Neutrophil (primary cell): ENCODE measurements around the gene GABBR1.

Experiments used
- H3K27ac ChIP-seq: fragments of 200-600 bp; sonication (generic); 2 replicates; pipeline ENCODE4 v1.5.1; 2016; ENCODE audit warnings: mild to moderate bottlenecking, moderate library complexity
- H3K27me3 ChIP-seq: fragments of 200-600 bp; sonication (generic); 2 replicates; pipeline ENCODE4 v1.6.0; 2016; ENCODE audit warnings: mild to moderate bottlenecking
- H3K36me3 ChIP-seq: fragments of 200-600 bp; sonication (generic); 2 replicates; pipeline ENCODE4 v1.5.1; 2017
- H3K4me1 ChIP-seq, 2 experiments: fragments of 200-600 bp in 1 of 2; sonication (generic) in 1 of 2; 1 replicate in 1 of 2; 2 replicates in 1 of 2; pipeline versions ENCODE4 v1.5.1 to v1.6.1; 2013 to 2016; ENCODE audit warnings: low read depth in 1 of 2, low read length in 1 of 2, mild to moderate bottlenecking in 1 of 2, moderate library complexity in 1 of 2; ENCODE audit not compliant: control insufficient read depth in 1 of 2, insufficient read depth in 1 of 2
- H3K4me3 ChIP-seq, 2 experiments: fragments of 200-600 bp in 1 of 2; sonication (generic) in 1 of 2; 1 replicate in 1 of 2; 2 replicates in 1 of 2; pipeline ENCODE4 v1.5.1; 2013 to 2016; ENCODE audit warnings: low read depth in 1 of 2, low read length in 1 of 2, mild to moderate bottlenecking in 1 of 2, moderate library complexity in 1 of 2
- H3K9me3 ChIP-seq: fragments of 200-600 bp; sonication (generic); 2 replicates; pipeline ENCODE4 v1.5.1; 2016
- TF ChIP-seq, protein P1 (sequence below): fragments of 200-600 bp; sonication (generic); IDR thresholded peaks from 2 replicates; pipeline ENCODE4 v1.5.1; 2016; ENCODE audit warnings: antibody characterized with exemption

The GABBR1 gene

DNA sequence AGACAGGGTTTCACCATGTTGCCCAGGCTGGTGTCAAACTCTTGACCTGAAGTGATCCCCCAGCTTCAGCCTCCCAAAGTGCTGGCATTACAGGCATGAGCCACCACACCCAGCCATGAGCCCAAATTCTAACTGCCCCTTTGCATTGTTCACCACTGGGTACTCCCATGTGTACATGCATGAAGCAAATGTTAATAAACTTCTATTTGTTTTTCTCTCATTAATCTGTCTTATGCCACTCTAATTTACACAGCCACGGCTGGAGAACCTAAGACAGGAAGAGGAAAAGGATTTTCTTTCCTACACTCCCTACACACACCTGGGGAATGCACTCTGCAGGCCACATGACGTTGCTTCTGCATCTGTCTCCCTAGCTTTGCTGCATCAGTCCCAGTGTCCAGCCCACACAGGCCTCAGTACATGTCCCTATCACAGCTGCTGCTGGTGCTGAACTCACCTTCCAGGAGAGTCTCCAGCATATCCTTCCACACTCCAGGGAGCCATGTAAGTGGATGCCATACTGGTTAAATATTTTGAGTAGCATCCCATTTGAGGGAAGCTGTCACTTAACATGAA, 34.7 kb downstream of the GABBR1 start:
- Histone ChIP-seq H3K4me1 (no peaks in the 10 kb centered on the region), H3K4me3 (no peak overlapping the region), H3K9me3 (no peaks in the 10 kb centered on the region), H3K36me3 (peaks cover 47% of the 10 kb centered on the region), H3K27me3 (peaks cover 13% of the 10 kb centered on the region), H3K27ac (no peak overlapping the region)
- TF ChIP-seq, protein P1, sequence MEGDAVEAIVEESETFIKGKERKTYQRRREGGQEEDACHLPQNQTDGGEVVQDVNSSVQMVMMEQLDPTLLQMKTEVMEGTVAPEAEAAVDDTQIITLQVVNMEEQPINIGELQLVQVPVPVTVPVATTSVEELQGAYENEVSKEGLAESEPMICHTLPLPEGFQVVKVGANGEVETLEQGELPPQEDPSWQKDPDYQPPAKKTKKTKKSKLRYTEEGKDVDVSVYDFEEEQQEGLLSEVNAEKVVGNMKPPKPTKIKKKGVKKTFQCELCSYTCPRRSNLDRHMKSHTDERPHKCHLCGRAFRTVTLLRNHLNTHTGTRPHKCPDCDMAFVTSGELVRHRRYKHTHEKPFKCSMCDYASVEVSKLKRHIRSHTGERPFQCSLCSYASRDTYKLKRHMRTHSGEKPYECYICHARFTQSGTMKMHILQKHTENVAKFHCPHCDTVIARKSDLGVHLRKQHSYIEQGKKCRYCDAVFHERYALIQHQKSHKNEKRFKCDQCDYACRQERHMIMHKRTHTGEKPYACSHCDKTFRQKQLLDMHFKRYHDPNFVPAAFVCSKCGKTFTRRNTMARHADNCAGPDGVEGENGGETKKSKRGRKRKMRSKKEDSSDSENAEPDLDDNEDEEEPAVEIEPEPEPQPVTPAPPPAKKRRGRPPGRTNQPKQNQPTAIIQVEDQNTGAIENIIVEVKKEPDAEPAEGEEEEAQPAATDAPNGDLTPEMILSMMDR = no peak

DNA sequence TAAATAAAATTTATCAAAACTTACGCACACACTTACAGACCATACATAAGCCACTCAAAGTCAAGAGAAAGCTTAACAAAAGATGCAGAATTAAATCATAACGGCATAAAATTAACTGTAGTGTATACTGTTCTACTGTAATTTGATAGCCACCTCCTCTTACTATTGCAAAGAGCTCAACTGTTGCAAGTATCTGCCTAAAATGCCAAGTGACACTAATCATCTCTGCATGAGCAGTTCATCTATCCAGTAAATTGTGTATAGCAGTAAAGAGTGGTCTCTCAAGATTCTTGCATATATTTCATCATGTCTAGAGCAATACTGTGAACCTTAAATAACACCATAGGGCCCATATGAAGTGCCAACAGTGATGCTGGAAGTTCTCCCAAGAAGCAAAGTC, 35.8 kb downstream of the GABBR1 start:
- Histone ChIP-seq H3K4me1 (no peaks in the 10 kb centered on the region), H3K4me3 (no peak overlapping the region), H3K36me3 (peaks cover 37% of the 10 kb centered on the region), H3K9me3 (no peaks in the 10 kb centered on the region), H3K27me3 (peaks cover 13% of the 10 kb centered on the region), H3K27ac (no peak overlapping the region)
- TF ChIP-seq, protein P1 = no peak

DNA sequence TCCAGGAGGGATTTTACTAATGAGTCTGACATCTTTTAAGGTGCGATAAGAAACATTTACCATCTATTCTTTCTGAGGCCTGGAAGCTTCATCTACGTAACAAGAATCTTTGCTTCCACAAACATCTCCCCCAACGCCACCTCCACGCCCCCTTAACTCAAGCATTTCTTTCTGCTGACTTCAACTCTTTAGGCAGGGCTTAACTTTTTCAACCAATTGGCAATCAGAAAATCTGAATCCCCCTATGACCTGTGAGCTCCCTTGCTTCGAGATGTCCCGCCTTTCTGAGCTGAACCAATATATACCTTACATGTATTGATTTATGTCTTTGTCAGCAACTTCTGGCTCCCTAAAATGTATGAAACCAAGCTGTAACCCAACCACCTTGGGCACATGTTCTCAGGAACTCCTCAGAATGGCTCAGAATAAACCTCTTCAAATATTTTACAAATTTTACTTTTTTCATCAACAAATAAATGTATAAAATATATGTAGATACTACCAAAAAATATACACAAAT, 36.5 kb downstream of the GABBR1 start:
- H3K4me3 ChIP-seq = no peak overlapping the region
- H3K27ac ChIP-seq = no peak overlapping the region
- no peaks in the 10 kb centered on the region for H3K9me3 ChIP-seq
- H3K36me3 ChIP-seq = peaks cover 29% of the 10 kb centered on the region
- TF ChIP-seq, protein P1 = no peak
- H3K27me3 ChIP-seq = peaks cover 20% of the 10 kb centered on the region
- H3K4me1 ChIP-seq = no peaks in the 10 kb centered on the region

DNA sequence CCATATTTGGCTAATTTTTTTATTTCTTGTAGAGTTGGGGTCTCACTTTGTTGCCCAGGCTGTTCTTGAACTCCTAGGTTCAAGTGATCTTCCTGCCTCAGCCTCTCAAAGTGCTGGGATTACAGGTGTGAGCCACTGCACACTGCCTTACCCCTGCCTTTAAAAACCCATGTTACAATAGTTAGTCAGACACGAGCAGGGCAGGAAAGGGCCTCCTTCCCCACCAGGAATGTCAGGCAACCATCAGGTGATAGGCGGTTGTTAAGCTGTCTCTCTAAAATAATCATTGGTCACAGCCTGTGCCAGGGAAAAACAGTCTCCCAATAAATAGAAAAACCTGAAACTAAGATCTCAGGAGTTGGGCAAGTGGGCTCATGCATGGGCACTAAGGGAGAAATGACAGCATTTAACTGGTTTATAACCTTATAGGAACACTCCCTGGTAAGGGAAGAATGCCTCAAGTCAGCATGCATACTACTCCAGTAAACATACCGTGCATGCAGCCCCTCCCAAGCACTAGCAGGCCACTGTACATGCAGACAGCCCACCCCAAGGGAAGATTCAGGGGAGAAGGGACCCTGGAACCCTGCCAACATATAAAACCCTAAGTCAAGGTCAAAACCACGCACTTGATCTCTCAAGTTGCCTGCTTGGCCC, 39.7 kb downstream of the GABBR1 start:
- H3K4me3 ChIP-seq = no peak overlapping the region
- H3K4me1 ChIP-seq = no peaks in the 10 kb centered on the region
- TF ChIP-seq, protein P1 = no peak
- no peaks in the 10 kb centered on the region for H3K9me3 ChIP-seq
- H3K27ac ChIP-seq = no peak overlapping the region
- H3K36me3 ChIP-seq = no peaks in the 10 kb centered on the region
- peaks cover 26% of the 10 kb centered on the region for H3K27me3 ChIP-seq

DNA sequence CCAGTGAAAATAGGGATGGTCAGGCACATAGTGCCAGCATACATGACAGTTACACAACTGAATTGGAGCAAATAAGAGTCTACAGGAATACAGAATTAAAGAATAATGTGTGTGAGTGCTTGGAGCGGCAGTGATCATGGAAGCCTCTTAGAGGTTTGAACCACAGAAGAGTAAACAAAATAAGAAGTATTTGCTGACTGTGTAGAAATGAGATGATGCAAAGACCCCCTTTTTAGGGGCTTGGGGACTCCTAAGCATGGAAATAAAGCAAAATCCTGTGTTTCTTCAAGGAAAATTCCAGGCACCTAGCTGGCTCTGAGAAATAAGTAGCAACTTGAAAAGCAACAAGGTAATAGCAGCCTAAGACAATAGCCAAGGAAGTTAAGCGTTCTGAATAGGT, 41.3 kb downstream of the GABBR1 start:
- H3K36me3 ChIP-seq = no peaks in the 10 kb centered on the region
- H3K27me3 ChIP-seq = peaks cover 26% of the 10 kb centered on the region
- no peak overlapping the region for H3K27ac ChIP-seq
- no peaks in the 10 kb centered on the region for H3K4me1 ChIP-seq
- H3K4me3 ChIP-seq = no peak overlapping the region
- H3K9me3 ChIP-seq = no peaks in the 10 kb centered on the region
- TF ChIP-seq, protein P1 = no peak
